Effector CD4-positive, alpha-beta T cell (primary cell): ENCODE results near the gene HNRNPH3.
"Not testable (repeated sequence)": the region's sequence is repeated elsewhere in the genome, so short reads cannot be mapped to it uniquely, and the experiment has no call there.

Experiments used
- DNase-seq: peaks from one replicate; pipeline ENCODE4 v3.0.0-alpha.2; 2020
- total RNA-seq: gene quantifications from one replicate; lab custom pipeline; 2026; lab: John Stamatoyannopoulos, UW

HNRNPH3 gene, protein sequence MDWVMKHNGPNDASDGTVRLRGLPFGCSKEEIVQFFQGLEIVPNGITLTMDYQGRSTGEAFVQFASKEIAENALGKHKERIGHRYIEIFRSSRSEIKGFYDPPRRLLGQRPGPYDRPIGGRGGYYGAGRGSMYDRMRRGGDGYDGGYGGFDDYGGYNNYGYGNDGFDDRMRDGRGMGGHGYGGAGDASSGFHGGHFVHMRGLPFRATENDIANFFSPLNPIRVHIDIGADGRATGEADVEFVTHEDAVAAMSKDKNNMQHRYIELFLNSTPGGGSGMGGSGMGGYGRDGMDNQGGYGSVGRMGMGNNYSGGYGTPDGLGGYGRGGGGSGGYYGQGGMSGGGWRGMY
- 135 reads per million, percentile 87 among the genes with 10 or more reads in this experiment for total RNA-seq

- peak; percentile 99 for DNase-seq
These were observed at the start of gene HNRNPH3 for GRCh38 chr10:68331455-68332258. Gene HNRNPH3 (plus strand): TSS chr10:68332064. CDS start chr10:68337222, 5,158 bp downstream.

DNA sequence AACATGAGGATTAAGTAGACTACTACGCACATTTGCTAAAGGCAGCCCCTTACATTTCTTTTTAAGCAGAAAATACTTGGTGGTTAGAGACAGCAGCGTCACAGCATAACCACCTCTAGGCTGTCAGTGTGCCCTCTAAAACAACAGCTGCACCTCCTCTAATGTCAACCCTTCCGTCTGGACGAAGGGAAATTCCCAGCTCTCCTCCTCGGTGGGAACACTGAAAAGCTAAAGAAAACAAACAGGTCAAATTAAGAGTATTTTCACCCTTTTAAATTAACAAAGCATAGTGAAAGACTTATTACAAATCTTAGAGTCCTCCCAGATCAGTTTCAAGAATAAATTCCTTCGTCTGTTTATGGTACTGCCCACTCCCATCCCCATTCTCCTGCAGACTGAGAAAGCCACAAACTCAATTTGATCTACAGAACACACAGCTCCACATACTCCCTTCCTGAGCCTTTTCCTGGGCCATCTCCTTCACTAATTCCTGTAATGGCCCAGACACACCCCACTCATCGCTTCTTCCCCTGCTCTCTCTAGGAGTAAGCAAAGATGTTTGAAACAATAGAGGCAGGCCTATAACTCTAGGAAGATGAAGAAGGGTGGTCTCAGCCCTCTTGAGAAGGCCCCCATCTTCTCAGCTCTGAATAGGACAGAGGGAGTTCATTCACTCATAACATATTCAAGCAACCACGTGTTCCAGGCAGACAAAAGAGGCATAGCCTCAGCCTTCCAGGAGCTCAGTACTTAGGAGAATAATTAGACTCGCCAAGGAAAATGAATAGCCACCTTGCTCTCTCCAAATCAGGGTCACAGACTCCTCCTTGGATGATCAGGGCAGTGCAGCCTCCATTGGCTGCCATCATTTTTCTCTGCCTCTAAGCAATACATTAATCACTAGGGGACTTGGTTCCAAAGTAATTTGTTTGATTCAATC is 47.5 kb upstream of the HNRNPH3 start:
- DNase-seq: no peak

GRCh38 chr10:68288717-68289116 is 43.1 kb upstream of the HNRNPH3 start:
- no peak for DNase-seq

- DNase-seq: no peak
These were observed 41.1 kb upstream of the HNRNPH3 start for GRCh38 chr10:68290736-68291135.

DNA sequence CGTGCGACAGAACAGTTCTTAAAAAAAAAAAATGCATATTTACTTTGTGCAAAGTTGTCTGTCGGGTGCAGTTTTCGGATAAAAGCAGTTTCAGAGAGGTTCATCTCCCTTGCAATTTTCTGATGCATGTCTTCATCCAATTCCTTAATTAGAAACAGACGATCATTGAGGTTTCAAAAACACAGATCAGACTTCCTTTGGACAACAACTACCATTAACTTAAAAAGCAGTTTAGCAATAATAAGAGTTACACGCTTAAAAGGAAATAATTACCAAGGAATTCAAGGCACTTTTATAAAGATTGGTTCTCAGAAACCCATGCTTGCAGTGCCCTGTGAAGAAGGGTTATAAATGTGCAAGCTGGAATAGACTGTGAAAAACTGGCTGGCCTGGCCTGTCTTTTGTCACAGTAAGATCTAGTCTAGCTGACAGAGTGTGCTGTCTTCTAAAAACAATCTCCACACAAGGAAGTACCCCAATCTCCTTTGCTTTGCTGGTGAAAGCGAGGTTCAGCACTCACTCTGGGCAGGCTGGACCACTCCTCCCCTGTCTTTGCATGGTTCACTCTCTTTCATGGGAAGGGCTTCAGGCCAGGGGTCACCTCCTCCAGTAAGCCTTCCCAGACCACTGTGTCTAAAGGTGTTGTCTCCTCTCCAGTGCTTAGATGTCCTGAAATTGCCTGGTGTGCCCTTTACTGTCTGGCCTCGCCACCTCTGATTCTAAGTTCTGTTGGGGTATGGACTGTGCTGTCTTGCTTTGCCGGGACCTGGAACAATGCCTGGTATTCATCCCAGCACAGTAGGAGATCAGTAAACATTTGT is 34.8 kb upstream of the HNRNPH3 start:
- DNase-seq: no peak

GRCh38 chr10:68301301-68301700 is 30.6 kb upstream of the HNRNPH3 start:
- DNase-seq: no peak

GRCh38 chr10:68301790-68302502 is 29.9 kb upstream of the HNRNPH3 start:
- no peak for DNase-seq

DNA sequence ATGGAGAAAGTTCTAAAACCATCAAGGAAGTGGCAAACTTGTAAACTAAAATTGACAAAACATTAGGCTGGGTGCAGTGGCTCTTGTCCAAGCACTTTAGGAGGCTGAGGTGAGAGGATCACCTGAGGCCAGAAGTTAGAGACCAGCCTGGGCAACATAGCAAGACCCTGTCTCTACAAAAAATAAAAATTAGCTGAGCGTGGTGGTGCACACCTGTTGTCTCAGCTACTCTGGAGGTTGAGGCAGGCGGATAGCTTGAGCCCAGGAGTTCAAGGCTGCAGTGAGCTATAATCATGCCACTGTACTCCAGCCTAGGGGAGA is 29.4 kb upstream of the HNRNPH3 start:
- DNase-seq: no peak

DNA sequence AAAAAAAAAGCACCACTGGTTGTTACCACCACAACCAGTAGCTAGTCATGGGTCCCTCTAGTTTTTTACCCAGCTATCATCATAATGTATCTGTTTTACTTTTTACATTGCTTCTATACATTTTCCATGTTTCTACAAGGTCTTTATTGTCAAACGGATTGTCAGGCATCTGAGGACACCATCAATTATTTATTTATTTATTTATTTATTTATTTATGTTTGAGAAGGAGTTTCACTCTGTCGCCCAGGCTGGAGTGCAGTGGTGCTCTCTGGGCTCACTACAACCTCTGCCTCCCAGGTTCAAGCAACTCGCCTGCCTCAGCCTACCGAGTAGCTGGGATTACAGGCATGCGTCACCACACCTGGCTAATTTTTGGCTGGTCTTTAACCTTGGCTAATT is 29.0 kb upstream of the HNRNPH3 start:
- no peak for DNase-seq

DNA sequence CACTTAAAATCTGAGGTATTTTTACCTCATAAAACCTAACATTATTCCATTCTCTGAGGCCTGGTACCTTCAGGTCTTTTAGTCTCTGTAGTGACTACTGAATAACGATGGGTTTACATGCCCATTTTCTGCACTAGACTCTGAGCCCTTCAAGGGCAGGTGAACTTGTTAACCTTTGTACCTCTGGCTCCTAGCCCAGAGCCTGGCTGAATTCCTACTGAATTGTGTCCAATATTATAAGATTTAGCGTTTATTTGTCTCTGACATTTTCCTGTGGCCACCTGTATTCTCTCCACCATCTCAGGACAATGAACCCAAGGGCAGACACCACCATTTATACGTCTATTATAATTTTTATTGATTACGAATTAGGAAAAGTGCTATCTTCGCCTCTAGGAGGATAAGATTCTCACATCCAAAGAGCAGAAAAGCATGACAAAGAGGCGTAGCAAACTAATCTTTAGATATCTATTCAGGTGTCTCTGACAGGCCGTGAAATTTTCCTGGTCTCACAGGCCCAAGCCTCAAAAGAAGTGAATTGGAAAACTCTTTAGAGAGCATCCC is 27.9 kb upstream of the HNRNPH3 start:
- DNase-seq: no peak

DNA sequence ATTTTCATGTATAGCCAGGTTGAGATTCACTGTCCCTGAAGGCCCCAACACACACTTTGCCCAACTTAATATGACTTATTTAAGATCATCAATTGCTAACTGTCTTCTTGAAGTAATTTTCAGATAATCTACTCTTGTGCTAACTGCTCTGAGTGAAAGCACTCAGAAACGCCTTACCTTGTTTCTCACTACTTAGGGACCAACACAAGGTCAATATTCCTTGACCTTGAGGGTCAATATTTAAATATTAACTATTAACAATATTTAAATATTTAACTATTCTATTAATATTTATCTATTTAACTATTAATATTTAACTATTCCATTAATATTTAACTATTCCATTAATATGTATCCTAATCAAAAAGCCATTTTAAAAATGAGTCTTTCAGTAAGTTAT is 26.0 kb upstream of the HNRNPH3 start:
- no peak for DNase-seq

- DNase-seq: no peak
These were observed 21.3 kb upstream of the HNRNPH3 start for GRCh38 chr10:68310531-68310930.

GRCh38 chr10:68314930-68315329 is 16.9 kb upstream of the HNRNPH3 start:
- not testable (repeated sequence) for DNase-seq

- no peak for DNase-seq
These were observed 16.3 kb upstream of the HNRNPH3 start for GRCh38 chr10:68315582-68315981.

DNA sequence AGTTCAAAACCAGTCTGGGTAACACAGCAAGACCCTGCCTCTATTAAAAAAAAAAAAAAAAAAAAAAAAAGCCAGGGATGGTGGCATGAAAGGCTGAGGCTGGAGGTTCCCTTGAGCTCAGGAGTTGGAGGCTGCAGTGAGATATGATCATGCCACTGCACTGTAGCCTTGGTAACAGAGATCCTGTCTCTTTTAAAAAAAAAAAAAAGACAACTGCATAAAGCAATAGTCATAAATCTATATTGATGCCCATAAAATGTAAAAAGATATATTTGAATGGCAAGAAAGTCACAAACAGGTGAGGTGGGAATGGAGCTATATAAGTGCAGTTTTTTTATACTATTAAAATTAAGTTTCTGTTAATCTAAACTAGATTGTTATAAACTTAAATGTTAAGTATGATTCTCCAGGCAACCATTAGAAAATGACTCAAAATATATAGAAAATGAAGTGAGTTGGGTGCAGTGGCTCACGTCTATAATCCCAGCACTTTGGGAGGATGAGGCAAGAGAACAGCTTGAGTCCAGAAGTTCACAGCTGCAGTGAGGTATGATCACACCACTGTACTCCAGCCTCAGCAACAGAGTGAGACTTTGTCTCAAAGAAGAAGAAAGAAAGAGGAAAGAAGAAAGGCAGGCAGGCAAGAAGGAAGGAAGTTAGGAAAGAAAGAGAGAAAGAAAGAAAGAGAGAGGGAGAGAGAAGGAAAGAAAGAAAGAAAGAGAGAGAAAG is 13.4 kb upstream of the HNRNPH3 start:
- DNase-seq: no peak

DNA sequence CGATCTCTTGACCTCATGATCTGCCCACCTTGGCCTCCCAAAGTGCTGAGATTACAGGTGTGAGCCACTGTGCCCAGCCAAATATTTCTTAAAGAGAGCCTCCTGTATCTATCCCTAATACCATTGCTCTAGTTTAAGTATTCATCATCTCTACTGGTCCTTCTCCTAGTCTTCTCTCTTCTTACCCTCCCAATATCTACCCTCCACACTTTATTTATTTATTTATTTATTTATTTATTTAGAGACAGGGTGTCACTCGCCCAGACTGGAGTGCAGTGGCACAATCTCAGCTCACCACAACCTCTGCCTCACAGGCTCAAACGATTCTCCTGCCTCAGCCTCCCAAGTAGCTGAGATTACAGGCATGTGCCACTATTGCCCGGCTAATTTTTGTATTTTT is 7.5 kb upstream of the HNRNPH3 start:
- DNase-seq: not testable (repeated sequence)

DNA sequence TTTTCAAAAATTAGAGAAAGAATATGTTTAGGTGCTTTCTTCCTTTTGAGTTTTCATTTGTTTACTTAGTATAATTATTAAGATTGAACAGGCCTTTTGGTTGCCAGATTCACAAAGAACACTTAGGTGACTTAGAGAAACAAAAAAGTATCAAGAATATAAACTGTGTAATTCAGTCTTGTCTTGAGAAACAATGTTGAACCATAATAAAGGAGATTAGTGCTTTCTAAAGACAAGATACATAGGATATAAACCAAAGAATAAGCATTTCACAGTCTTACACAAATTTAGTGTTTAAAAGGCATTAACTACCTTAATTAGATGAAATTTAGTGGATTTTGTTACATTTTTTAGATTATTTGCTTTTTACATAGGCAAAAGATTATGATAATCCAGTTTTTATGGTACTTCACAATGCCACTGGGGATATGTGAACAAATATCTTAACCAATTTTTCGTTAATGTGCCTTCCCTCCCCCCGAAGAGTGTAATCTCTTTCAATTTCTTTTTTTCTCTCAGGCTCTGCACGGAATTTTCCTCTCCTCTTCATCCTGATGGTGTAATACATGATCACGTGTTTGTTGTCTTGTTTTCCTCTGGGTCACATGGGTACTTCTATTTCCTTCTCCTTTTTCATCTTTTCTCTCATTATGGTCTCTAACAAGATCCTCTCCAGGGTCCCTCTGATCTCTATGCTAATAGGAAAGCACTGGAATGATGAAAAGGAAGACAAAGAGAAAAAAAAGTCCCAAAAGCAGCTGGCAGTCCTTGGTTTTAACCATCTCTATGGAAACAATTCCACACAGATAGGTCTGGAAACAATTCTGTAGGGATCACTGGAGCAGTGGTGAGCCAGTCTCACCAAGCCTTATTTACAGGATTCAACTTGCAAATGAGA is 3.7 kb upstream of the HNRNPH3 start:
- DNase-seq: no peak

DNA sequence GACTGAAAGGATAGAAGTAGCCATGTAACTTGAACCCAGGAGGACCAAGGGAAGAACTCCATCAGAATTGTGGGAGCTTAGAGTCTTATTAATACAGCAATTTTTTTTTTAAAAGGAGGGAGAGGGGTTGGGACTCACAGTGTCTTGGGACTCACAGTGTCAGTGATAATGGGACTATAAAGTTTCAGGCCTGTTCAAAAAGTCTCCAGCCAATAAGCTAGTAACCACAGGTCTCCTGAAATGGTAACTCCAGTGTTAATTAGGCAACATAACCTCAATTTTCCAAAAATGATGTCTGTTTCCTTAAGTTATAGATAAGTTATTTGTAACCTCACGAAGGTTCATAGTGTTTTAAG is 2.4 kb upstream of the HNRNPH3 start:
- no peak for DNase-seq

DNA sequence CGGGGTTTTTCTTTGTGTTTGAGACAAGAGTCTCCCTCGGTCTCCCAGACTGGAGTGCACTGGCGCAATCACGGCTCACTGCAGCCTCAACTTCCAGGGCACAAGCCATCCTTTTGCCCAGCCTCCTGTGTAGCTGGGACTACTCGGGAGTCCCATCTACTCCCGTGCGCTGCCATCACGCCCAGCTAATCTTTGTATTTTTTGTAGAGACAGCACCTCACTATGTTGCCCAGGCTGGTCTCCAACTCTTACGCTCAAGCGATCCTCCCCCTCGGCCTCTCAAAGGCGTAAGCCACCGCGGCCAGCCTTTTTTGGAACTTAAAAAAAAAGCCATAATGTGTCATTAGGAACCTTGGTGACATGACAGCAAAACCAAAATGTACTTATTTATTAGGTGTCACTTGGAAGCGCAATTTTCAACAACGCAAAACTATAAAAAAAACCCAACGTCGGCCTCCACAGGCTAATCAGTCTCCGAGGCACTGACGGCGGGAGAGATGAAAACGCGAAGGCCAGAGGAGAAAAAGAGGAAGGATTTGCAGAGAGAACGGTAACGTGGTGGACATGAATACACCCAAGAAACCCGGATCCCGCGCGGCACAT is 911 bp upstream of the HNRNPH3 start:
- no peak for DNase-seq
